Measurements from ENCODE around the gene CLDN15. TPM values are rescaled to one million over a fixed set of nuclear protein-coding genes. Genes with fewer than 3 reads are reported as not detected.

CLDN15 gene
- polyA plus RNA-seq, 6 donors from 2014 or later: 0.28 to 2.0 (median 0.80) TPM; not detected in 1

DNA sequence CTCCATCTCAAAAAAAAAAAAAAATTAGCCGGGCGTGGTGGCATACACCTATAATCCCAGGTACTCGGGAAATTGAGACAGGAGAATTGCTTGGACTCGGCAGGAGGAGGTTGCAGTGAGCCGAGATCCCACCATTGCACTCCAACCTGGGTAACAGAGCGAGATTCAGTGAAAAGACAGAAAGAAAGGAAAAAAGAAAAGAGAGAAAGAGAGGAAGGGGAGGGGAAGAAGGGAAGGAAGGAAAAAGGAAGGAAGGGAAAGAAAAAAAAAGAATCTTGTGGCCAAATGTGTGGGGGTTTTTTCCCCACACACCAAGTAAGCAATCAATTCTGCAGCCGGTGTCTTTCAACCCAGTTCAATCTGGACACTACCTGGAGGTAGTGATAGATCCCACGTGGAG, 48.5 kb downstream of the CLDN15 start:
- no peak overlapping the region for H3K4me3 Mint-ChIP-seq
- peak overlapping the region in 1 of 6 donors; percentile 64 for H3K27ac Mint-ChIP-seq
- peaks cover 0 to 2% (median 0%) of the 10 kb centered on the region in 7 donors for H3K9me3 Mint-ChIP-seq
- H3K27me3 Mint-ChIP-seq: peaks cover 17 to 22% (median 21%) of the 10 kb centered on the region in 3 donors
- ATAC-seq (ENCODE audit: low read depth in 2 of 2) (no peak), DNase-seq (no peak)
- peaks cover 0 to 5% (median 3%) of the 10 kb centered on the region in 3 donors for H3K4me1 Mint-ChIP-seq
- no peaks in the 10 kb centered on the region for H3K36me3 Mint-ChIP-seq

DNA sequence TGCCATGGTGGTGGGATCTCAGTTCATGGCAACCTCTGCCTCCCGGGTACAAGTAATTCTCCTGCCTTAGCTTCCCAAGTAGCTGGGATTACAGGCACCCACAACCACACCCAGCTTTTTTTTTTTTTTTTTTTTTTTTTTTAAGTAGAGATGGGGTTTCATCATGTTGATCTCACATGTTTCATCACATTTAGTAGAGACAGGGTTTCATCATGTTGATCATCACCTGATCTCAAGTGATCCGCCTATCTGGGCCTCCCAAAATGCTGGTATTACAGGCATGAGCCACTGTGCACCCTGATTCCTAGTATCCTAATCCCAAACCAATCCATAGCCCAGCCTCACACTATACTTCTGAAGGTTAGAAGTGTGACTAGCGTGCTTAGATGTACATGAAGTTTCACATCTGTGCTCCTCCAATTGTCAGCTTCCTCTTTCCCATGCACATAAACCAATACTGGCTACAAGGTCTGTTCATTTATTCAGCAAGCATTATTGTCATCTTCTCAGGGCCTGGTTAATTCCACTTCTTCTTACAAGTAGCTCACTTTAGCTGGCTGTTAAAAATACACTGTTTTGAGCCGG, 50.7 kb downstream of the CLDN15 start:
- H3K4me1 Mint-ChIP-seq: peaks cover 0 to 8% (median 0%) of the 10 kb centered on the region in 3 donors
- H3K9me3 Mint-ChIP-seq: peaks cover 0 to 9% (median 0%) of the 10 kb centered on the region in 7 donors
- H3K27me3 Mint-ChIP-seq: peaks cover 23 to 32% (median 30%) of the 10 kb centered on the region in 3 donors
- ATAC-seq (ENCODE audit: low read depth in 2 of 2): peak; percentile 46 to 57
- peak overlapping the region in 1 of 6 donors; percentile 75 for H3K27ac Mint-ChIP-seq
- H3K4me3 Mint-ChIP-seq: no peak overlapping the region
- H3K36me3 Mint-ChIP-seq: peaks cover 0 to 5% of the 10 kb centered on the region in 2 donors
- DNase-seq: no peak

DNA sequence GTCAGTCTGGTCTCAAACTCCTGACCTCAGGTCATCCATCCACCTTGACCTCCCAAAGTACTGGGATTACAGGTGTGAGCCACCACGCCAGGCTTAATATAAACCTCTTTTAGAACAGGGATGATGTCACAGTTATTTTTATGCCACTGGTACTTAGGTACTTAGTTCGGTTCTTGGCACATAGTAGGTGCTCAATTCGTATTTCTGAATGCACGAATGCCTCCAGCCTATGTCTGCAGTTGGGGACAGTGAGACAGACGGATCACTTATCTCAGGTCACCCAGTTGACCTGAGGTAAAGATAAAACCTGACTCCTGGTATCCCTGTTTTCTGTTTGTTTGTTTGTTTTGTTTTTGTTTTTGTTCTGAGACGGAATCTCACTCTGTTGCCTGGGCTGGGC, 51.4 kb downstream of the CLDN15 start:
- no peak for ATAC-seq (ENCODE audit: low read depth in 2 of 2)
- Mint-ChIP-seq H3K27ac (no peak overlapping the region), H3K27me3 (peaks cover 24 to 37% (median 34%) of the 10 kb centered on the region in 3 donors), H3K9me3 (peaks cover 0 to 9% (median 0%) of the 10 kb centered on the region in 7 donors), H3K4me1 (peaks cover 0 to 8% (median 0%) of the 10 kb centered on the region in 3 donors), H3K4me3 (no peak overlapping the region), H3K36me3 (peaks cover 0 to 5% of the 10 kb centered on the region in 2 donors)
- DNase-seq: no peak

DNA sequence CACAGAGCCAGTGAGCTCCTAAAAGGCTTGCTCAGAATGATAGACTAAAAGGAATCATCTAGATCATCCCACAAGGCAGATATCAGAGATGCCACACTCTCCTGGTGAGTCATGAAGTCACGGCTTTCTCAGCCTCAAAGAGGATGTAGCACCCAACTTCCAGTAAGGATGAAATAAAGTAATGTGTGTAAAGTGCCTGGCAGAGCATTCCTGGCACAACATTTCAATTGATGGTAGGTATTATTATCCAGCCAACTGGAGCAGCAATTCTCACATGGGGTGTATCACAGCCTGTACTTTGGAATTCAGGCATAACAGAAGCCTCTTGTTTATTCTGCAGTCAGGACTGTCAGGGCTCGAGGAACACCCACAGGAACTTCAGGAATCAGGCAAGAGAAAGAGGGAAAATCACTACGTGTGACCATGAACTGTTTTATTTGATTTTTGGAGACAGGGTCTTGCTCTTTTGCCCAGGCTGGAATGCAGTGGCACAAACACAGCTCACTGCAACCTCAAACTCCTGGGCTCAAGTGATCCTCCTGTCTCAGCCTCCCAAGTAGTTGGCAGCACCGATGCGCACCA, 52.3 kb downstream of the CLDN15 start:
- Mint-ChIP-seq H3K9me3 (peaks cover 0 to 12% (median 0%) of the 10 kb centered on the region in 7 donors), H3K36me3 (peaks cover 0 to 5% of the 10 kb centered on the region in 2 donors), H3K4me3 (no peak overlapping the region), H3K4me1 (peaks cover 0 to 15% (median 4%) of the 10 kb centered on the region in 3 donors), H3K27ac (no peak overlapping the region), H3K27me3 (peaks cover 29 to 45% (median 43%) of the 10 kb centered on the region in 3 donors)
- no peak for DNase-seq
- no peak for ATAC-seq (ENCODE audit: low read depth in 2 of 2)

Other genes with a start within 250 kb of the CLDN15 start
- not detected for gene MUC17, start 217.7 kb downstream of the CLDN15 start, polyA plus RNA-seq (ENCODE audit: low read depth in 6 of 6)
- gene TRIM56, start 152.3 kb downstream of the CLDN15 start, polyA plus RNA-seq (ENCODE audit: low read depth in 6 of 6): 10 to 100 TPM in 1 of 6 donors, 1 to 10 TPM in 5; 1.0 to 17.7 (median 6.3) TPM
- gene SERPINE1, start 110.7 kb downstream of the CLDN15 start, polyA plus RNA-seq (ENCODE audit: low read depth in 6 of 6): under 1 TPM in 1 of 6 donors, not detected in 5; 0.44 TPM
- gene AP1S1, start 83.3 kb downstream of the CLDN15 start, polyA plus RNA-seq (ENCODE audit: low read depth in 6 of 6): 10 to 100 TPM in 1 of 6 donors, 1 to 10 TPM in 5; 3.7 to 10.3 (median 4.9) TPM
- not detected for gene VGF, start 72.2 kb downstream of the CLDN15 start, polyA plus RNA-seq (ENCODE audit: low read depth in 6 of 6)
- not detected for gene NAT16, start 57.5 kb downstream of the CLDN15 start, polyA plus RNA-seq (ENCODE audit: low read depth in 6 of 6)
- not detected for gene MOGAT3, start 36.8 kb downstream of the CLDN15 start, polyA plus RNA-seq (ENCODE audit: low read depth in 6 of 6)
- gene PLOD3, start 20.2 kb downstream of the CLDN15 start, polyA plus RNA-seq (ENCODE audit: low read depth in 6 of 6): 10 to 100 TPM; 10.2 to 16.5 (median 10.5) TPM
- 10 to 100 TPM; 43.9 to 67.5 (median 52.4) TPM for gene ZNHIT1, start 19.6 kb downstream of the CLDN15 start, polyA plus RNA-seq (ENCODE audit: low read depth in 6 of 6)
- 100 to 1,000 TPM; 221 to 266 (median 244) TPM for gene FIS1, start 7.3 kb upstream of the CLDN15 start, polyA plus RNA-seq (ENCODE audit: low read depth in 6 of 6)
- 10 to 100 TPM; 12.0 to 21.5 (median 17.6) TPM for gene IFT22, start 84.0 kb upstream of the CLDN15 start, polyA plus RNA-seq (ENCODE audit: low read depth in 6 of 6)
- gene COL26A1, start 125.1 kb upstream of the CLDN15 start, polyA plus RNA-seq (ENCODE audit: low read depth in 6 of 6): not detected

Data from naive B cell (primary cell).